HG03342 (cell line): ENCODE measurements around the gene ANKMY2.
"Not testable (repeated sequence)": the region's sequence is repeated elsewhere in the genome, so short reads cannot be mapped to it uniquely, and the experiment has no call there.

Experiments
- ATAC-seq: cut with Tn5 transposase; IDR thresholded peaks from one replicate; pipeline ENCODE4 v1.9.1; 2021; ENCODE audit warnings: mild to moderate bottlenecking, moderate library complexity; ENCODE audit not compliant: unreplicated experiment

Gene ANKMY2

DNA sequence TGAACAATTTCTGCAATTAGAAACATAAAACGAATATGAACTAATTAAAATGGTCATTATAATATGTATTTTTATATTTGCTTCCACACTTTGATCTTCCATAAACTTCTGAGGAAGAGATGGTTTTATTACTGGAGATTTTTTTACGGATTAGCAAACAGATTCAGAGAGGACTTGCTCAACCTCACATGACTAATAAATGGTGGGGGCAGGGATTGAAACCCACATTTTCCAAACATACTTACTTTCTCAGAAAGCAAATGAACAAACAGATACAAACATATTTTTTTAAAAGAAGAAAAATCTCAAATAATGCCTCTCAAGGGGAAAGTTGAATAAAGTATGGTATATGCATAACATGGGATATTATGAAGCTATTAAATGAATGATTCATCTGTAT is 18.3 kb downstream of the ANKMY2 start:
- ATAC-seq, result no peak

DNA sequence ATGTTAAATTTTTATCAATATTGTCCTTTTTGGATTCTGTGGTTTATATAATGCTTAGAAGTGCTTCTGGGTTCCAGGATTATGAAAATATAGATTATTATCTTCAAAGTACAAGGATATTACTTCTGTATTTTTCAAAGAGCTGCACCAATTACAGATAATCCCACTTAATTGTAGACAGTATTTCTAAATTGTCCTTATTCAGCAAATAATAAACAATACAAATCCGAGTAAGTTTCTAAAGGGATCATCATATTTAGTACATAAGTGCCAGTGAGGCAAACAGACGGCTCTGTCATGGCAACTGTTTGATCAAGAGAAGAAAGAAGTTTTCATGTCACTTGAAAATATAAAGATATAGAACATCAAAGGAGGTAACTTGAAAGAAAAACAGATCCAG is 19.2 kb downstream of the ANKMY2 start:
- ATAC-seq, result no peak

GRCh38 chr7:16619979-16620408 is 25.6 kb downstream of the ANKMY2 start:
- peak; percentile 90 for ATAC-seq

GRCh38 chr7:16616542-16616941 is 29.0 kb downstream of the ANKMY2 start:
- no peak for ATAC-seq

DNA sequence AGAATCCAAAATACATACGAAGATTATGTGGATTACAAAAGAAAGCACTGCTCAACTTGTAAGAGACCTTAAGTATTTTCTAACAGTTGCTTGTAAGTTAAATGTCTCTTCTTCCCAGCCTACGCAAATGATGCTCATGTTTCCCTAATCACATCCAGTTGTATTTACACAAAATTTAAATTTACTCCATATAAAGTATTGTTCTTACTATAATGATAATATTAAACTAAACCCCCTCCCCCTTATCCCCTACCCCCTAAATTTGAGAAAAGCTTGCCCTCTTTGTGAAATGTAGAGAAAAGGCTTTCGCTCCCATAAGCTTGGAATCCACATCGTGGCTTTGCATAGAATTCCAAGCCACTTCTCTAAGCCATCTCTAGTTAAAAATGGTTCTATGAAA is 29.4 kb downstream of the ANKMY2 start:
- no peak for ATAC-seq

- no peak for ATAC-seq
Measured at GRCh38 chr7:16615228-16615627, 30.3 kb downstream of the ANKMY2 start.

- ATAC-seq, result no peak
Measured at GRCh38 chr7:16611711-16612110, 33.8 kb downstream of the ANKMY2 start.

GRCh38 chr7:16609842-16610450 is 35.6 kb downstream of the ANKMY2 start:
- peak; percentile 92 for ATAC-seq

GRCh38 chr7:16606704-16607103 is 38.9 kb downstream of the ANKMY2 start:
- no peak for ATAC-seq

GRCh38 chr7:16604054-16604453 is 41.5 kb downstream of the ANKMY2 start:
- ATAC-seq, result no peak

- ATAC-seq, result no peak
Measured at GRCh38 chr7:16603633-16604032, 41.9 kb downstream of the ANKMY2 start.

DNA sequence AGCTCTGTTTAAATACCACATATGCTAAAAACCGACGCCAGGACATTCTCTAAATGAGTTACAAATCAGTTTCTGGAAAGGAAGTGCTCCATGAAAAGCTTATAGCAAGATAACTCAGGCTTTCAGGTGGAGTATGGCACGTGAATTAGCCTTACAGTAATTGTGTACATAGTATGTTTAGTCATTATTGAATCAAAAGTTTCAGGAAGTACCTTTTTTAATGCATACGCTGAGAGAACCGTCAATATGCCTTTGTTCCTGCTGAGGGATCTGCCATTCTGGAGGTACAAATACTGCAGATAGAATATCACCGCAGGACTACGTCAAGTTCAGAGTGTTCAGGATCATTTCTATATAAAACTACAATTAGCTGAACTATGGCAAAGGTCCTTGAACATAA is 45.7 kb downstream of the ANKMY2 start:
- ATAC-seq, result no peak

GRCh38 chr7:16598015-16598414 is 47.5 kb downstream of the ANKMY2 start:
- ATAC-seq, result no peak

GRCh38 chr7:16595596-16595995 is 50.0 kb downstream of the ANKMY2 start:
- not testable (repeated sequence) for ATAC-seq

GRCh38 chr7:16594676-16595075 is 50.9 kb downstream of the ANKMY2 start:
- no peak for ATAC-seq

DNA sequence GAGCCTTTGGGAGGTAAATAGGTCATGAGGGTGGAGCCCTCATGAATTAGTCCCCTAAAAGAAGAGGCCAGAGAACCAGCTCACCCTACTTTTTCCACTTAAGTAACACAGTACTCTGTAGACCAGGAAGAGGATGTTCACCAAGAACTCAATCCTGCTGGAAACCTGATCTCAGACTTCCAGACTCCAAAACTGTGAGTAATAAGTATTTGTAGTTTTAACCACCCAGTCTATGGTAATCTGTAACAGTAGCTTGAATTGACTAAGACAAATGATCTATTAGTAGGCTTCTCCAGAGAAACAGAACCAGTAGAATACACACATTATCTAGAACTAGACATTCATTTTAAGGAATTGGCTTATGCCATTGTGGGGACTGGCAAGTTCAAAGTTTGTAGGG is 51.5 kb downstream of the ANKMY2 start:
- no peak for ATAC-seq

GRCh38 chr7:16592395-16592794 is 53.2 kb downstream of the ANKMY2 start:
- ATAC-seq, result no peak

DNA sequence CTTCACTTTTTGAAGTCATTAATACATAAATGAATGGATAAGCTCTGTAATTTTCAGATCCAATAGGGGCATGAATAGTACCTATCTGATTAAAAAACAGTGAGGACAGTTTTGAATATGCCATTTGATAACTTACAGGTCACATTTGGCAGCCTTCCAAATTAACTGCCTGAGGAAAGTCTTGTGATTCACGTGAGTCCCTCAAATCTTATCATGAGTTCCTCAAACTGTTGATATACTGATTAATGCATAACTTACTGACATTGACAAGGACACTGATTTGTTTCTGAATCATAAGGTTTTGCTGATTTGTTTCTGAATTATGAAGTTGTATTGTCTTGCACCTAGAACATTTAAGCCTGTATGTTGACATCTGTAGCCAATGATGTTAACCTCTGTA is 55.1 kb downstream of the ANKMY2 start:
- no peak for ATAC-seq

DNA sequence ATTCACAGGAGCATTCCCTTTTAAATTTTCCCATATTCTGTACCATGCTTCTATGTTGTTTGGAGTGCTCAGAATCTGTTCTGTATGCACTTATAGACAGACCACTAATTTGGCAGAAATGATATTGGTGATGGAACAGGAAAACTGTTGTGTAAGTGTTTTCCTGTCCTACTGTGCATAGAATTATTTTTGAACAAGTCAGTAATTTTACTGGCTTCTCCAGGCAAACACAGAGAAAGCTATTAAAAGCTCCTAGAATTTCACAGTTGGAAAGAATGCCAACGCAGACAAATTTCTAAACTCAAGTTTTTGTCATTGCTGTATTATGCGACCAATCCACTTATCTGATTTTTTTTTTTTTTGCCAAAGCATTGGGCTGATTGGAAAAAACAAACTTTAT is 55.7 kb downstream of the ANKMY2 start:
- no peak for ATAC-seq

DNA sequence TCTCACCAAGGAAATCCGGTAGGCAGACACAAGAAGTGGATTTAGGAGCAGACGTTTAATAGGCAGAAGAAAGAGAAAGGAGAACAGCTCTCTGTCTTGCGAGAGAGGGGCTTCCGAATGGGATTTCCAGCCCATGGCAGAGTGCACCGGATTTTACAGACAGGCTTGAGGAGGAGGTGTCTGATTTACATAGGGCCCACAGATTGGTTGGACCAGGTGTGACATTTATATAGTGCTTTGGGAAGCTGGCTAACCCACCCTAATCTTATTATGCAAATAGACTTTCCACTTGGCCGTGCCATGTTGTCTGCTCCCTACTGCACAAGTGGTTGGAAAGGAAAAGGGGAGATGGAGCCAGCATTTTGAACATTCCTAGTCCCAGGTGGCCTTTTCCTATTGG is 57.8 kb downstream of the ANKMY2 start:
- ATAC-seq, result no peak

- ATAC-seq, result no peak
Measured at GRCh38 chr7:16587129-16587528, 58.4 kb downstream of the ANKMY2 start.

DNA sequence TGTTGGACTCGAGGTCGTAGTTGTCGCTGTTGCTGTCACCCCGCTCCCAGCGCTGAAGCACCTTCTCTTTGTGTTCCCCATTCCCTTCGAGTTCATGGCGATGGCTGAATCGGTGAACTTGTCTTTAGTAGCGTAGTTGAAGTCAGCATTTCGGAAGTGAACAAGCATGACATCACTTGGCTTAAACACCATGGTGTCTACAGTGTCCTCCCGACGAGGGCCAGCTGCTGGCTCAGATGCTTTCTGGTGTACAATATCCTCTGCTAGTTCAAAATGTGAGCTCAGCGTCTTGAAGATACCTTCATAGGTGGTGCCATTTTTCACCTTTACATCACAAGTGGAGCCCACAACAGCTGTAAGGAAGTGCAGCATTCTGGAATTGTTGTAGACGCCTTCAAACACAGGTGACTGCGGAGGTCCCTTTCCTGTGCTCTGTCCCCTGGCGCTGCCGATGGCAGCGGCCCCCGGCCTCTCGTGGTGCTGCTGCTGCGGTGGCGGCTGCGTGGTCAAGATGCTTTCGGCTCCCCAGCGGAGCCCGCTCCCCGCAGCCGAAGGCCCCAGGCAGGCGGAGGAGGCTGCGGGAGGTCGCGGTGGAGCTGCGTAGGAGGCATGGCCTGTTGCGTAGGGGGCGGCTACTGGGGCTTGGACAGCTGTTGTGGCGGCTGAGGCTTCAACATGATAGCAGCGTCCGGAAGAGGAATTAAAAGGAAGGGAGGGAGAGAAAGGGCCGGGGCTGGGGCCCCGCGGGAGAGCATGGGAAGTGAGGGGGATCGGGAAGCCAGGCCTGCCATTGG is 59.3 kb downstream of the ANKMY2 start:
- no peak for ATAC-seq

- ATAC-seq, result no peak
Measured at GRCh38 chr7:16585540-16585939, 60.0 kb downstream of the ANKMY2 start.
